Stimulated activated CD8-positive, alpha-beta memory T cell treated with anti-CD3 and anti-CD28 coated beads, Interleukin-15, amount 100 ng/mL, for 24 hours (primary cell): ENCODE measurements around the gene SYT17.
"Not testable (repeated sequence)": the region's sequence is repeated elsewhere in the genome, so short reads cannot be mapped to it uniquely, and the experiment has no call there.

ENCODE experiments used
- DNase-seq: peaks from one replicate; pipeline ENCODE4 v3.0.0-alpha.2; 2020; ENCODE audit warnings: low read depth

The SYT17 gene

DNA sequence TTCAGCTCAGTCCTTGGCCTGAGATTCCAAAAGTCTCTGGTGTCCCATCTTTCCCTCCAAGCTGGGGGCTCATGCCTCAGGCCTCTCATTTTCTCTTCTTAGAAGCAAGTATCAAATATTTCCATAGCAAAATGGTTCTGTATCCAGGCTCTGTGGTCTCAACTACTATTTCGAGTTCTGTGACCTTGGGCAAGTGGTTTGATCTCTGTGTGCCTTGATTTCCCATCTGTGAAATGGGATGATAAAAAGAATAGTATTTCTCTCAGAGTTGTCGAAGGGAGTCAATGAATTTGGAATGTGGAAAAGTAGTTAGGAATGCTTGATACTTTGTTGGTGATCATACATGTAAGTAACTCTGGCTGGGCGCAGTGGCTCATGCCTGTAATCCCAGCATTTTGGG, 6.4 kb downstream of the SYT17 start:
- DNase-seq, result no peak

GRCh38 chr16:19175492-19176262, 7.6 kb downstream of the SYT17 start:
- DNase-seq, result no peak

GRCh38 chr16:19177111-19177739, 9.2 kb downstream of the SYT17 start:
- no peak for DNase-seq

GRCh38 chr16:19179546-19180490, 11.8 kb downstream of the SYT17 start:
- peak; percentile 17 for DNase-seq

DNA sequence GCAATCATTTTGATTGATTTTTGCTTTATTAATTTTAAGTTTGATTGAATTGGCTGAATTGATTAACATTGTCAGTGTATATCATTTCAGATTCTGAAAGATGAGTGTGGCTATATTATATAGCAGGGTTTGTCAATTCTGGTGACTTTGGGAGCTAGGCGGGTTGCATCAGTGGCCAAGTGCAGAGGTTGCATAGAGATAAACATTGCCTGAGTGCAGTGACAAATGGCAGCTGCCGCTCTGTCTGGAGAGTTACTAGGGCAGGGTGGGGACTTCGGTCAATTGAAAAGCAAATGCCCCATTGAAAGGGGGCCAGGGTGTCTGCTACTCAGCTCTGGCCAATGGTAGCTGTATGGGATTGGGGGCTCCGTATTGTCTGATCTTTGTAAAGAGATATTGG, 12.7 kb downstream of the SYT17 start:
- no peak for DNase-seq

GRCh38 chr16:19182481-19182880, 14.4 kb downstream of the SYT17 start:
- DNase-seq, result no peak

DNA sequence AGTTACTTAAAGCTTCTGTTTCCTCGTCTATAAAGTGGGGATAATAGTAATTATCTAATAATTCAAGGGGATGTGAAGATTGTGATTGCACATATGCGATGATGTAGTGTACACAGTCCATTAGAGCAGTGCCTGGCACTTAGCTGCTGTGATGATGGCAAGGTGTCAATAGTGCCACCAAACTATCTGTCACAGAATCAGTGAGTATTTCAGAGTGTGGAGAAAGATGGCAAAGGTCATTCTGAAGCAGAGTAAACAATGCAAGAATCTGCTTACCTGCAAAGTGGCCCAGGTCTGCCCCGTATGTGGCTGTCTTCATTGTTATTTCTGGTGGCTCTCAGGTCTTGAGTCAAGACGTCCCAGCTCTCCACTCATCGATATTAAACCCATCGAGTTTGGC, 15.1 kb downstream of the SYT17 start:
- no peak for DNase-seq

DNA sequence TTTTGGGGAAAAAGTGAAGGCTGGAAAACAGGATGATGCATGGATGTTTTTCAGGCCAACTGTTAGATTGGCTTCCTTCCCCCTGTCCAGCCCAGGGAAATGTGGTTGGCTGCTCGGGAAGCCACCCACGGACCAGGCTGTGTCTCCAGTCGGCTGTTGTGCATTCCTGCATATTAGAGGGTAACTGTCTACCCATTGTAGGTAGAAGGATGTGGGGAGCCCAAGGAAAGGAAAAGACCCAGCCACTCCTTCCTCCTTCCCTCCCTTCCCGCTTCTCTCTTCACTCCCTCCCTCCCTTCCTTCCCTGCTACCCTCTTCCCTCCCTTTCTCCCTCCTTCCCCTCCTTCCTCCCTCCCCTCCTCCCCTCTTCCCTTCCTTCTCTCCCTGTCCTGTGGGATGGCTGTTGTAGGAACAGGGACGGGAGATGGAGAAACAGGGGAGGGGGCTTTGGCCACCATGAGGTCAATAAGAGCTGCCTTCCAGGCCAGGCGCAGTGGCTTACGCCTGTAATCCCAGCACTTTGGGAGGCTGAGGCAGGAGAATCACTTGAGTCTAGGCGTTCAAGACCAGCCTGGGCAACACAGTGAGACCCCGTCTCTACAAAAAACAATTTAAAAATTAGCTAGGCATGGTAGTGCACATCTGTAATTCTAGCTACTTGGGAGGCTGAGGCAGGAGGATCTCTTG, 16.9 kb downstream of the SYT17 start:
- DNase-seq, result no peak

- DNase-seq, result no peak
These were observed 17.4 kb downstream of the SYT17 start for GRCh38 chr16:19185510-19185851.

DNA sequence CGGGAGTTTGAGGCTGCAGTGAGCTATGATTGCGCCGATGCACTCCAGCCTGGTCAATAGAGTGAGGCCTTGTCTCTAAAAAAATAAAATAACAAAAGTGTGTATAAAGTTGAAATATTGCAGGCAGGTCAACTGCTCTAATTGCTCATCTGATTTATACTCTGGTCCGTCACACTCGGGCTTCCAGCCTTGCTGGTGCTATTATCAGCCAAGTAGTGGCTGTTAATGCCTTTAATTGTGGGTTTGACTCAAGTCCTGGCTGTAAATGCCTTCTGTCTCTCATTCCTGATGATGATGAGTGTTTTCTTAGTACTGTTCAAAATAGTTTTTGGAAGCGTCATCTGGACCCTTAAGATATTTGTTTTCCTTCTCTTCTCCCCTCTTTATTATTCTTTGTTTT, 18.4 kb downstream of the SYT17 start:
- no peak for DNase-seq

DNA sequence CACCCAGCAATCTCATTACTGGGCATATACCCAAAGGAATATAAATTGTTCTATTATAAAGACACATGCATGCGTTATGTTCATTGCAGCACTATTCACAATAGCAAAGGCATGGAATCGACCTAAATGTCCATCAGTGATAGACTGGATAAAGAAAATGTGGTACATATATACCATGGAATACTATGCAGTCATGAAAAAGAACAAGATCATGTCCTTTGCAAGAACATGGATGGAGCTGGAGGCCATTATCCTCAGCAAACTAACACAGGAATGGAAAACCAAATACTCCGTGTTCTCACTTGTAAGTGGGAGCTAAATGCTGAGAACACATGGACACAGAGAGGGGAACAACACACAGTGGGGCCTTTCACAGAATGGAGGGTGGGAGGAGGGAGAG, 19.9 kb downstream of the SYT17 start:
- DNase-seq, result not testable (repeated sequence)

- DNase-seq, result no peak
These were observed 20.4 kb downstream of the SYT17 start for GRCh38 chr16:19188406-19188805.

- DNase-seq, result no peak
These were observed 24.8 kb downstream of the SYT17 start for GRCh38 chr16:19192865-19193264.

- DNase-seq, result no peak
These were observed 28.8 kb downstream of the SYT17 start for GRCh38 chr16:19196871-19197270.

- DNase-seq, result no peak
These were observed 35.4 kb downstream of the SYT17 start for GRCh38 chr16:19203374-19203966.

DNA sequence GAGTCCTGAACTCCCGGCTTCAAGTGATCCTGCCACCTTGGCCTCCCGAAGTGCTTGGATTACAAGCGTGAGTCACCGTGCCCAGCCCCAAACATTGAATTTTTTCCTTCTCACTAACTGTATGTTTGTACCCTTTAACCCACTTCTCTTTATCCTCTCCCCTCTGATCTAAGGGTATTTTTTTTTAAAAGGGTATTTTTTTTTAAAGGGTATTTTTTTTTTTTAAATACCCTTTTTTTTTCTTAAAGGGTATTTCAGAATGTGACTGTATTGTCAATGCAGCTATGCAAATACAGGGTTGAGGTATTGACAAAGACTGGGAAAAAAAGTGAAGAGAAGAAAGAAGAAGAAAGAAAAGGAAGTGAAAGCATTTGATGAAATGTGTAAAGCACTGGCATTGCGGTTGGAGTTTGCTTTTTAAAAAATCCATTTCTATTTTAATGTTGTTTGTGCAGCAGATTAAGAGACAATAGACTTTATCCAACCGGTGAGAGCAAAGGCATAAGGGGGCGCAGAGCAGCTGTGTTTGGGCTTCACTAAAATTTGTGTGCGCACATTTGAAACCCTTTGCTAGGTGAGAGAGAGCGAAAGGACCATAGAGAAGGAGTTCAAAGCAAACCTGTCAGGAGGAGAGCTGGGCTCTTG, 42.4 kb downstream of the SYT17 start:
- no peak for DNase-seq

DNA sequence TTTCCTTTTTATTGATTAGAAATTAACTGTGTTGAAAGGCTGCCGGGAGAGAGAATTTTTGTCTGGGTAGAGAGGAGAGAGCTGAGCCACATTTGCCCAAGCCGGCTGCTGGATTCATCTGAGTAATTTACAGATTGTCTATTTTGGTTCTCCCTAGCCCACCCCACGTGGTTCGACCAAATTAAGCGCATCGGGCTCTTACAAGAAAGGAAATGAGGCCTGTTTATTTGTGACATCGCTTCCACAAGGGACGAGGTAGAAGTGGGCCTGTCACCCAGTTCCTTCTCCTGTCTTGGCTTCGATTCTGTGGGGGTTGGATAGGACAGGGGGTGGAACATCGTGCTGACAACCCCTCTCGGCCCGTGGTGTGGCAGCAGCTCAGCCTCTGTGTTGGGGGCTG, 42.9 kb downstream of the SYT17 start:
- DNase-seq, result no peak

- DNase-seq, result no peak
These were observed 44.0 kb downstream of the SYT17 start for GRCh38 chr16:19212059-19212458.

DNA sequence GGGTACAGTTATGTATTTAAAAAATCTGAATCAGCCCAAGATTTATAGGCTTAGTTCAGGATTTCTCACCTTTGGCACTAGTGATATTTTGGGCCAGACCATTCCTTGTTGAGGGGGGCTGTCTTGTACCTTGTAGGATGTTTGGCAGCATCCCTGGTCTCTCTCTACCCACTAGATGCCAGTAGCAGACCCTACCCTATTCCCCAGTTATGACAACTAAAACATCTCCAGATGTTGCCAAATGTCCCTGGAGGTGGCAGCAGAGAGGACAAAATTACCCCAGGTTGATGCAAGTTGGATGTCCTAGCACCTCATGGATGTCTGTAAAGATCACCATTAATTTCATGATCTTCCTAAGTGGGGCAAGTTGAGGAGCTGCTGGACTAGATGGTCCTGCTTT, 45.8 kb downstream of the SYT17 start:
- DNase-seq, result no peak

- DNase-seq, result no peak
These were observed 47.7 kb downstream of the SYT17 start for GRCh38 chr16:19215705-19216104.

- DNase-seq, result no peak
These were observed 50.5 kb downstream of the SYT17 start for GRCh38 chr16:19218581-19218980.
